GM19193 (cell line): ENCODE measurements around the gene C10orf71.

ENCODE experiments used
- POLR2A ChIP-seq: IDR thresholded peaks from 4 replicates; pipeline ENCODE4 v1.6.1; 2011; ENCODE audit not compliant: insufficient read depth, insufficient read length; ENCODE audit errors: extremely low read depth

The C10orf71 gene

GRCh38 chr10:49264177-49264677 is 34.7 kb upstream of the C10orf71 start:
- TF ChIP-seq POLR2A, result no peak

GRCh38 chr10:49265885-49266284 is 33.1 kb upstream of the C10orf71 start:
- TF ChIP-seq POLR2A, result no peak

- no peak for TF ChIP-seq POLR2A
Measured at GRCh38 chr10:49268185-49268584, 30.8 kb upstream of the C10orf71 start.

GRCh38 chr10:49269523-49269922 is 29.4 kb upstream of the C10orf71 start:
- TF ChIP-seq POLR2A, result no peak

- no peak for TF ChIP-seq POLR2A
Measured at GRCh38 chr10:49270565-49270964, 28.4 kb upstream of the C10orf71 start.

GRCh38 chr10:49271346-49271745 is 27.6 kb upstream of the C10orf71 start:
- TF ChIP-seq POLR2A, result no peak

- no peak for TF ChIP-seq POLR2A
Measured at GRCh38 chr10:49272251-49273081, 26.5 kb upstream of the C10orf71 start.

GRCh38 chr10:49273082-49273465 is 25.9 kb upstream of the C10orf71 start:
- no peak for TF ChIP-seq POLR2A

- TF ChIP-seq POLR2A, result no peak
Measured at GRCh38 chr10:49273626-49274025, 25.3 kb upstream of the C10orf71 start.

- TF ChIP-seq POLR2A, result no peak
Measured at GRCh38 chr10:49274886-49275285, 24.1 kb upstream of the C10orf71 start.

GRCh38 chr10:49275896-49276295 is 23.1 kb upstream of the C10orf71 start:
- TF ChIP-seq POLR2A, result no peak

- no peak for TF ChIP-seq POLR2A
Measured at GRCh38 chr10:49276596-49276995, 22.4 kb upstream of the C10orf71 start.

- no peak for TF ChIP-seq POLR2A
Measured at GRCh38 chr10:49277973-49278372, 21.0 kb upstream of the C10orf71 start.

- no peak for TF ChIP-seq POLR2A
Measured at GRCh38 chr10:49278497-49278981, 20.4 kb upstream of the C10orf71 start.

GRCh38 chr10:49279015-49279880 is 19.7 kb upstream of the C10orf71 start:
- TF ChIP-seq POLR2A, result no peak

- no peak for TF ChIP-seq POLR2A
Measured at GRCh38 chr10:49280001-49280408, 19.0 kb upstream of the C10orf71 start.

GRCh38 chr10:49281461-49281860 is 17.5 kb upstream of the C10orf71 start:
- no peak for TF ChIP-seq POLR2A
